Progenitor cell of endocrine pancreas (in vitro differentiated cells): ENCODE results near the gene FAM171A2. TPM values are rescaled to one million over a fixed set of nuclear protein-coding genes. Genes with fewer than 3 reads are reported as not detected.
"Not testable (repeated sequence)": the region's sequence is repeated elsewhere in the genome, so short reads cannot be mapped to it uniquely, and the experiment has no call there.

Experiments
- DNase-seq: peaks from one replicate; pipeline ENCODE4 v3.0.0; 2021; ENCODE audit warnings: low spot score; ENCODE audit not compliant: unreplicated experiment
- H3K27ac Mint-ChIP-seq: 2 replicates; pipeline ENCODE4 v1.8.0; 2021; ENCODE audit warnings: mild to moderate bottlenecking, moderate library complexity, mixed read lengths
- H3K27me3 Mint-ChIP-seq: 2 replicates; pipeline ENCODE4 v1.8.0; 2021; ENCODE audit warnings: mixed read lengths
- H3K36me3 Mint-ChIP-seq: 2 replicates; pipeline ENCODE4 v1.8.0; 2022; ENCODE audit warnings: mixed read lengths; ENCODE audit not compliant: insufficient read depth
- H3K4me1 Mint-ChIP-seq: 2 replicates; pipeline ENCODE4 v1.8.0; 2021; ENCODE audit warnings: low read depth, mixed read lengths
- H3K4me3 Mint-ChIP-seq: 2 replicates; pipeline ENCODE4 v1.8.0; 2021; ENCODE audit warnings: low read depth, mild to moderate bottlenecking, moderate library complexity, mixed read lengths
- H3K9me3 Mint-ChIP-seq: 2 replicates; pipeline ENCODE4 v1.8.0; 2021; ENCODE audit warnings: low read depth, mixed read lengths
- CTCF ChIP-seq: fragments of 200-600 bp; sonication (generic); IDR thresholded peaks from one replicate; pipeline ENCODE4 v1.5.0; 2021; ENCODE audit warnings: antibody characterized with exemption, mild to moderate bottlenecking; ENCODE audit not compliant: unreplicated experiment
- total RNA-seq: library from RNA; stranded (reverse); gene quantifications from 2 replicates; pipeline ENCODE4 v1.2.1, GENCODE V29; 2021

FAM171A2 gene
- total RNA-seq, 1 donor from 2014 or later: 42.5 TPM

GRCh38 chr17:44376779-44377178 lies 13.1 kb upstream of the FAM171A2 start:
- no peak for TF ChIP-seq CTCF

DNA sequence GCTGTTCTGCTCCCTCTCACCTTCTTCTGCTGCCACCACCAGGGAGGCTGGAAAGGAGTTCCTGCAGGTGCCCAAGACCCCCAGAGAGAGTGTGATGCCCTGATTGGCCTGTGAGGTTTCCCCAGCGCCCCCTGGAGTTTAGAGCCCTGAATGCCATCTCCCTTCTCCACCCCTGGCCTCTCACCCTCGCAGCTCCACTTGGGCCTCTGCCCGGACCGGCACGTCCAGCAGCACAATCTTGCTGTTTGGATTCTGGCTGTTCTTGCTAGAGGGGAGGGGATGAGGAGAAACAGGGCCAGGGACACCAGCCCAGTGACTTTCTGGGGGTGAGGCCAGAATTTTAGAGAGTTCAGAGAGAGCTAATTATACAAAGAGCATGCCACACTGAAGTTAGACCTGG lies 12.5 kb upstream of the FAM171A2 start:
- no peak overlapping the region for H3K27ac Mint-ChIP-seq
- no peak overlapping the region for H3K4me3 Mint-ChIP-seq
- peak; percentile 52 for TF ChIP-seq CTCF
- H3K36me3 Mint-ChIP-seq: no peaks in the 10 kb centered on the region
- peaks cover 2% of the 10 kb centered on the region for H3K4me1 Mint-ChIP-seq
- DNase-seq: no peak
- H3K27me3 Mint-ChIP-seq: peaks cover 4% of the 10 kb centered on the region
- H3K9me3 Mint-ChIP-seq: no peaks in the 10 kb centered on the region

More at GRCh38 chr17:44376779-44377178, 13.1 kb upstream of the FAM171A2 start:
- DNase-seq: no peak
- peaks cover 2% of the 10 kb centered on the region for H3K4me1 Mint-ChIP-seq
- peaks cover 6% of the 10 kb centered on the region for H3K27me3 Mint-ChIP-seq
- no peak overlapping the region for H3K4me3 Mint-ChIP-seq
- no peaks in the 10 kb centered on the region for H3K36me3 Mint-ChIP-seq
- no peak overlapping the region for H3K27ac Mint-ChIP-seq
- no peaks in the 10 kb centered on the region for H3K9me3 Mint-ChIP-seq

DNA sequence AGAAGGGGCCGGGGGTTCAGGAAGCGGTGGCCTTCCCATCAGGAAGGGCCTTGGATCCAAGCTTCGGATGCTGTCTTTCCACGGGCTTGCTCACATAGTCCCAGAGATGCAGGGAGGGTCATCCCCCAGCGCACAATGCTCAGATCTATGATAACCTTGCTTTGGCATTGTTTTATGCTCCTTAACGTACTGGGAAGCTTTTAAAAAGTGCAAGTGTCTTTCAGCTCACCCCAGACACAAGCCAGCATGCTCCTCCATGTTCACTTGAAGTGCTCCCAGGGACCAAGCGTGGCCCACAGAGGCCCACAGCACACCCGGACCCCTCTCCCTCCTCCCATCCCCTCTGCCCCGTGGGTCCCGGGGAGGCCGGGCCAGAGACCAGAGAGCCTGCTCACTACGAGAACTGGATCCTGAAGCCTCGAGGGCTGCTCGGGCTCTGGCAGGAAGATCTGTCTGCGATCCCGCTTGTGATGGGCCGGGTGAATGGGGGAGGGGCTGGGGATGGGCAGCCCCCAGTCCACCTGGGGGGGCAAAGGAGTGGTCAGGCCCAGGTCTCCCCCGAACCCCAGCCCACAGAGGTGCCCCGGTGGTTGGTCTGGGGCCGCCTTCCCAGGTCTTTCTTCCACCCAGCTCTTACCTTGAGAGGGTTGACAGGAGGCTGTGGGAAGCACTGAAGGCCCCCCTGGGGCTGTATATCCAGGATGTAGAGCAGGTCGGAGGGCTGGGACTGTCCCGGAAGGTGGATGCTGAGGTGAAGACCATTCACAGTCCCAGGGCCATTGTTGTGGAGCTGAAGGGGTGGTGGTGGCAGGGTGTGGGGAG lies 11.8 kb upstream of the FAM171A2 start:
- H3K9me3 Mint-ChIP-seq: no peaks in the 10 kb centered on the region
- DNase-seq: no peak
- H3K27ac Mint-ChIP-seq: no peak overlapping the region
- peaks cover 4% of the 10 kb centered on the region for H3K27me3 Mint-ChIP-seq
- H3K36me3 Mint-ChIP-seq: no peaks in the 10 kb centered on the region
- TF ChIP-seq CTCF: no peak
- peaks cover 2% of the 10 kb centered on the region for H3K4me1 Mint-ChIP-seq
- no peak overlapping the region for H3K4me3 Mint-ChIP-seq

DNA sequence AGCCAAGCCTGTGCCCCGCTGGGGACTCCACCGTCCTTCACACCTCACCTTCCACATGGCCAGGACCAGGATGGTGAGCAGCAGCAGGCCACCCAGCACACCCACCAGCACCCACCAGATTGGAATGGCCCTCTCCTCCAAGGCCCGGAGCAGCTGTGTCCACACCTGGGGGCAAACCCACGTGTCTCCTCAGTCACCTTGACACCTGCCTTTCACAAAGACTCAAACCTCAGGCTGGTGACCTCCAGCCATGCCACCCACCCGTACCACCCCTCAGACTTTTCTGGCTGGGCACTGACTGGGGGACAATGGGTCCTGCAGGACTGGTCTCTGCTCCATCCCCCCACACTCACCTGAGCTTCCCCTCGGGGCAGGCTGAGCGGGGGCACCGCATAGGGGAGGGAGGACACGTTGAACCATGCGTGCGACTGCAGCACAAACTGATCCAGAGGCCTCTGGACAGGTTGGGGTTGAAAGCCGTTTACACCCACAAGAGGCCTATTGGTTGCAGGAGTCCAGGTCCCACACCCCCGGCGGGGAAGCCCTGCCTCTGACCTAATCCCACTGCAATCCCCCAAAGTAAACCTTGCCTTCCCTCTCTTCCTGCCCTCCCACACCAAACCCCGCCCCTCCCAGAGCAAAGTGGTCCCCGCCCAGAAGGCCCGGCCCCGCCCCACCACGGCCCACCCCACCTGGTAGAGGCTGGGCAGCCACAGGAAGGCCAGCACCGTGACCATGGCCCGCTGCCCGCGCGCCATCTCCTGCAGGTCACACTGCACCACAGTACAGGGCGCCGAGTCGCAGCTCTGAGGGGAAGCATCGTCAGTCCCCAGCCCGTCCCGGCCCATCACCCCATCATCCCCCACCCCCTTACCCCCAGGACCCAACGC lies 10.9 kb upstream of the FAM171A2 start:
- H3K36me3 Mint-ChIP-seq: no peaks in the 10 kb centered on the region
- no peaks in the 10 kb centered on the region for H3K9me3 Mint-ChIP-seq
- H3K27me3 Mint-ChIP-seq: peaks cover 4% of the 10 kb centered on the region
- peak overlapping the region; percentile 33 for H3K27ac Mint-ChIP-seq
- peaks cover 2% of the 10 kb centered on the region for H3K4me1 Mint-ChIP-seq
- no peak for DNase-seq
- TF ChIP-seq CTCF: no peak
- H3K4me3 Mint-ChIP-seq: no peak overlapping the region

DNA sequence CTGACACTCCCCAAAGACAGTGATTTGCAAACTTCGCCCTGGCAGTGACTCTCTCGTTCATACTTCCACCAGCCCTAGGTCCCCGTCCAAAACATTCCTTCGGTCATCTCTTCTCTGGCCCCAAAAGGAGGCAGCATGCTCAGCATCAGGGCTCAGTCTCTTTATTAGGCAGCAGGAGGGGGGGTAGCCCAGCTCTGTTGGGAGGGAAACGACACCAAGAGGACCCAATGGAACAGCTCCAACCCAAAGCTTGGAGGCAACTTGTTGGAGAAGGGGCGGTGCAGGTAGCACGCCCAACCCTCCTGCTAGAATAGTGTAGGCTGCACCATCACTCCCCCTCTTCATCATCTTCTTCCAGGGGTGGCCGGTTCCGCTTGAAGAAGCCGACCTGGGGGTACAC lies 8.4 kb upstream of the FAM171A2 start:
- TF ChIP-seq CTCF: no peak
- DNase-seq: no peak
- Mint-ChIP-seq H3K4me1 (peaks cover 2% of the 10 kb centered on the region), H3K36me3 (no peaks in the 10 kb centered on the region), H3K27ac (no peak overlapping the region), H3K9me3 (peaks cover 3% of the 10 kb centered on the region), H3K27me3 (peaks cover 12% of the 10 kb centered on the region), H3K4me3 (no peak overlapping the region)

GRCh38 chr17:44369414-44370023 lies 5.9 kb upstream of the FAM171A2 start:
- H3K9me3 Mint-ChIP-seq, DNase-seq, H3K4me3 Mint-ChIP-seq, H3K4me1 Mint-ChIP-seq, H3K36me3 Mint-ChIP-seq: not testable (repeated sequence)
- Mint-ChIP-seq H3K27me3 (peaks cover 29% of the 10 kb centered on the region), H3K27ac (peak overlapping the region; percentile 27)

- H3K36me3 Mint-ChIP-seq, H3K27ac Mint-ChIP-seq, DNase-seq, H3K4me1 Mint-ChIP-seq, H3K4me3 Mint-ChIP-seq, H3K9me3 Mint-ChIP-seq: not testable (repeated sequence)
- peaks cover 29% of the 10 kb centered on the region for H3K27me3 Mint-ChIP-seq
These were observed 5.0 kb upstream of the FAM171A2 start for GRCh38 chr17:44368391-44369243.
